HG02763 (cell line): ENCODE results near the gene GALNTL6.

ENCODE experiments used
- ATAC-seq: cut with Tn5 transposase; IDR thresholded peaks from one replicate; pipeline ENCODE4 v1.9.1; 2021; ENCODE audit warnings: mild to moderate bottlenecking, moderate library complexity; ENCODE audit not compliant: unreplicated experiment

Gene GALNTL6

DNA sequence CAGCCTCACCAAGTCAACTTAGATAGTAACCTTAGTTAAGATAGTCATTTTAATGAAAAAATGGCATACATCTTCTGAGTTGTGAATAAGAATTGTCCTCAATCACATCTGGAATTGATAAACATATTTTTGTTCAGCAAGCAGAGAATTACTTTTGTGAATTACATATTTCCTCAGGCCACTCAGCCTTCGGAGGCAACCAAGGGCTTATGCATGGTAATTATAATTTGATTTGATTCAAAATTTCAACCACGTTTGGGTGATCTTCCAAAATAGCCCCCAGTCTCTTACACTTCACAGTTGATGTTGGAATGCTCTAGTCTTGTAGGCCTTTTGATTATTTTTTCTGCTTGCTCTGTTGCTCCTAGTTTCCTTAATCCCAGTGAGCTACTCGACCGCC is 63.4 kb downstream of the GALNTL6 start:
- no peak for ATAC-seq

DNA sequence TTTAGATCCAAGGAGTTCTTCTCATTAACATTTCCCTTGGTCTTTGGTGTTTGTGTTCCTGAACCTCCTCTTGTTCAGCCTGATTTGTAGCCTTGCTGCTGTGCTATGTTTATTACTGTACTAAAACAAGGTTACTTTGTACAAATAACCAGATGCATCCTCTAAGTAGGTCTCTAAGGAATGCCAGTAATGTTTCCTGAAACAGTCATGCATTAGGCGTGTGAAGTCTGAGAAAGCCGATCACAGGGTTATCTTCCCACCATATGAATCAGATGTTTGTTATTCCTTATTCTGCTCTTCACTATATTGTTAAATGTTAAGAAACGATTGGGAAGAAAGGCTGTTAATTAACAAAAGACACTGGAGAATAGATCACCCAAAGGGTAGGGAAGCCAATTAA is 66.9 kb downstream of the GALNTL6 start:
- no peak for ATAC-seq

DNA sequence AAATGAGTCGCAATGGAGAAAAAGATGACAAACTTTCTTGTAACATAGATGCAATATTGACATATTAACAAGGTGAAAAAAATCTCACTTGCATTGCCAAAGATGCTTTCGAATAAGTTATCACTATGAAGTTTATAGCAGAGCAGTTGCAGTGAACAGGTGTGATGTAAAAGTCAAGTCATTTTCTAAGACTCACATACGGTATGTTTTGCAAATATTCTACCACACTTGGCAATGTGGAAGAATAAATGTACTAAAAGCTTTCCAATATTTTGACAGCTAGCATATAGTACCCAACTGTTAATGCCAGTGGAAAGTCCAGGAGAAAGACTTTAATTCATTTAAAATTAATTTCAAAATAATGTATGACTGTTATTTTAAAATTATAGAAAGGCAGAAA is 76.5 kb downstream of the GALNTL6 start:
- no peak for ATAC-seq

DNA sequence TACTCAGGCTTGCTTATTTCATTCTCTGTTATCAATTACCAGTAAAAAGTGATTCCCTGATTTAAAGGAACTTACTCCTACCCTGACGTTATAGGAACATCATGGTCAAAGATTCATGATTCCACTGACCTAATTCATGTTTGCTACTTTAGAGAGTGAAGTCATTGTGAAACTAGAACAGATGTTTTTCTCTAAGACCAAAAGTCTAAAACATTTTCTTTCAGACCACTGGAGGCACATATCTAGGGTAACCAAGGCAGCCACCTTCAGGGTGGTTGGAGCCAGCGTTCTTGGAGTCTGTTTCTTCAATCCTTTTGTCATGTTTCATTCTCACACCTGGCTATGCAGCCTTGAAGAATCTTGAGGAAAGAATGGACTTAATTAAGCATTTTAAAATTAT is 77.8 kb downstream of the GALNTL6 start:
- no peak for ATAC-seq

DNA sequence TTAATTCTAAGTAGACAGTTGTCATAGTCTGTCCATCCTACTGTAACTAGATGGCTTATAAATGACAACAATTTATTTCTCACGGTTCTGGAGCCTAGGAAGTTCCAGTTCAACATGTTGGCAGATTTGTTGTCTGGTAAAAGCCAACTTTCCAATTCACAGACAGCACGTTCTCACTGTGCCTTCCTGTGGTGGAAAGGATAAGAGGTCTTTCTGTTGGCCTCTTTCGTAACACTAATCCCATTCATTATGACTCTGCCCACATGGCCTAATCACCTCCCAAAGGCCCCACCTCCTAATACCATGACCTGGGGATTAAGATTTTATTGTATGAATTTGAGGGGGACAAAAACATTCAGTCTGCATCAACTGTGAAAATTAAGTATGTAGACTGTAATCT is 83.2 kb downstream of the GALNTL6 start:
- no peak for ATAC-seq

DNA sequence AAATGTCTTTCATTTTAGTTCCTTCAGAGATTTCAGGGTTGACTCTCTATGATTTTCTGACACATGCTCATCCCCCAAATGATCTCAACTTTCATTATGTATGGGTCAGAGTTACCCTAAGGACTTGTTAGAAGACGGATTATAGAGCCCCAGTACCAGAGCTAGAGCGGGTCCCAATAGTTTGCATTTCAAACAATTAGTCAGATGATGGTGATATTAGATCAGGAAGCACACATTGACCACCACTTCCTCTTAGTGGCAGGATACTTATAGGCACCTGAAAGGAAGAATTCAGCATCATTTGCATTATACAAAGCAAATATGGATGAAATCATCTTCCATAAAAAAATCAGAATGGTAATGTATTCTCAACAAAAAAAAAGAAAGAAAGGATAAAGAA is 106.1 kb downstream of the GALNTL6 start:
- no peak for ATAC-seq

DNA sequence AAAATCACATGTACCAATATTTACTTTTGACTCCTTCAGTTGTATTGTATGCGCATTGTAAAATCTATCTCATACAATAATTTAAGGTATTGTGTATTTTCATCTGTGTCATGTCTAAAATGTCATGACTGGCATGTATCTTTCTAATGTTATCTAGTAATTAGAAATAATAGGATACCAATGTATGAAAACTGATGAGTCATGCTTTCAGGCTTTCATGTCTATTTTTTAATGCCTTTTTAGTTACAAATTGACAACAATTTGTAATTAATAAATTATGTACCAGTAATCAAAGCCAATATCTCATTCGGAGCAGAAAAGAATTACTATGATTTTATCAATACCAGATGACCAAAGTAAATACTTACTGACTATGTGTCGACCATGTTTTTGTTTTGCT is 107.7 kb downstream of the GALNTL6 start:
- no peak for ATAC-seq

DNA sequence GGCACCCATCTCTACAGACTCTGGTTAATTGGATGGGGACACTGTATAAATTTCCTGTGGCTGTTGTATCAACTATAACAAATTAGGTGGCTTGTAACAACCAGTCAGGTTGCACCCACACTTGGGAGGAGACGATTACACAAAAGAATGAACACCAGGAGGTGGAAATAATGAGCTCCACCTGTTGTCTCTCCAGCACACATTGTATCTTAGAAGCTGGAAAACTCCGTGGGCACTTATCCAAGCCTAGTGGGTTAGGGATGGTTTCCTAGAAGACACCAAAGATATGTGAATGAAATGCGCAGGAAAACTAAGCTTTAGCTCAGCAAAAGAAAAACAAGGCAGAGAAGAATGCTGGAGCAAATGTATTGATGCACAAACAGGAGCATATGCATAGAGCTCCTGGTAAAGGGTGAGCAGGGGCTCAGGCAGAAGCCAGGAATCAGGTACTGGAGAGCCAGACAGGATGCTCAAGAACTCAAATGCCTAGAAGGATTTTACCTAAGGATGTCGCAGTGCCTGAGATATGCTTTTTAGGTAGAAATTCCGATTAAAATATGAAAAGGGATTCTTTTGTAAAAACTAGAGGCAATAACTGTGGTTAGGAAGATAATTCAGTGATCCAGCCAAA is 111.7 kb downstream of the GALNTL6 start:
- no peak for ATAC-seq

DNA sequence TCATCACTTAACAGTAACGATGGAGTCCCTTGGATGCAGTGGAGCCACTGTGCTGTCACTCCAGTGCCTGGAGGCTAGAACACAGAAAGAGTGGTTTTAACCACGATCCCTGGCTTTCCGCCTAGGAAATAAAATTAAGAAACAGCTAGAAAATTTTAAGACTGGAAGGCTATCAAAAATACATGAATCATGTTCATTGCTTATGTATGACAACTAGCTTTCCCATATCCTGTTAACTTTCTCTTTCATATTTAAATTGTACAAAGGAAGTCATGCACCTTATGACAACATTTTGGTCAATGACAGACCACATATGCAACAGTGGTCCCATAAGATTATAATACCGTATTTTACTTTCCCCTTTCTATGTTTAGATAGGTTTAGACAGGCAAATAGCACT is 115.1 kb downstream of the GALNTL6 start:
- ATAC-seq = no peak

DNA sequence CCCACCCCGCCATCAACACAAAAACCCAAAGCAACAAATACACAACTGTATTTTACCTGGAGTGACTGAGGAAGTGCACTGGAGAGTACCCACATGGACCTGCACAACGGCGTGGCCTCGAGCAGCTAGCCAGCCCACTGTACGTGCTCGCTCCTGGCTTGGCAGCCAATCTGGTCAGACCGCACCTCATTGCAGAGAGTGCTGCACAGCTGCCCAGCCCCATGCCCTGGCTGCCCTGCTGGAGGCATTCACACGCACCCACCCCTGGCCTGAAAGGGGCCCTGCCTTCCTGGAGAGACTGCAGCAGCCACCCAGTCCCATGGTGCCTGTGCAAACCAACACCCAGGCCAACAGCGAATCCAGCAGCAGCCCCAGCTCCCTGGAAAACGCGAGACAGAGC is 116.3 kb downstream of the GALNTL6 start:
- ATAC-seq = no peak

DNA sequence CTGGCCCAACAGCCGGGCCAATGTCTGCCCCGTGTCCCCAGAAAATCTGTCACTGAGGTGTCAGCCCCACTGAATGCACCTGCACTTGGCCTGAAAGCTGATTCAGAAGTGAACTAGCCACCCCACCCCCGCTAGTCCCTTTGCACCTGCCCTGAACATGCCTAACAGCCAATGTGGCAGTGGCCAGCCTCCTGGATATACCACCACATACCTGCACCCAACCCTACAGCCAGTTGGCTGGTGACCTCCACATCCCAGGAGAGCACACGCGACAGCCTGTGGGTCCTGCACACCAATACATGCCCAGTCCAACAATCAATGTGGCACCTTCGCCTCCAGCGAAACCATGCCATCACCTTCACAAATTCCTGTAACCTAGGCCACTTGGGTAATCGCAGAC is 116.7 kb downstream of the GALNTL6 start:
- ATAC-seq = no peak

DNA sequence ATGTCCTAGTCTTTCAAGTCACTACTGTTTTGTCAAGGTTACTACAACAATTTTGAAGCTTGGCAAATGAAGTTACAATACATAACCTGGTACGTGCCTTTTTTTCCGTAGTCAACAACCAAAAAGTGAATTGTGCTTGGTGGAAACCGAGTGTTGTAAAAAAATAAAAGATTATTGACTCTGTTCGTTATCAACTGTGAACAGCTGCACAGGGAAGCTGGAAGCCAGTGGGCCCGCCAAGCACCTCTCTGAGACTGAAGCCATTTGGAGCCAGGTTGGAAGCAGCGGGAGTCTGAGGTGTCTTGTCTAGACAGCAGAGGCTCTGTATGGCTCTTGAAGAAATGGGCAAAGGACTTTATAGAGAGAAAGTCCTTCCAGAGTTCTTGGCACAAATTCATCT is 119.0 kb downstream of the GALNTL6 start:
- ATAC-seq = no peak

DNA sequence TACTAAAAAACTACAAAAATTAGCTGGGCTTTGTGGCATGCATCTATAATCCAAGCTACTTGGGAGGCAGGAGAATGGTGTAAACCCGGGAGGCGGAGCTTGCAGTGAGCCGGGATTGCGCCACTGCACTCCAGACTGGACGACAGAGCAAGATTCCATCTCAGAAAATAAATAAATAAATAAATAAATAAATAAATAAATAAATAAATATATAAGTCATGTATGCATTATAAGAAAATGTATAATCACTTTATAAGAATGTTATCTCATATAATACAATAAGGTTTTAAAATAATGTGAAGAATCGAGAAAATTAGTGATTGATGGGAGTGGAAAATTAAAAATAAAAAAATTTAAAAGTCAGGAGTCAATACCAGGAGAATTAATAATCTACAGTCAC is 127.5 kb downstream of the GALNTL6 start:
- no peak for ATAC-seq

DNA sequence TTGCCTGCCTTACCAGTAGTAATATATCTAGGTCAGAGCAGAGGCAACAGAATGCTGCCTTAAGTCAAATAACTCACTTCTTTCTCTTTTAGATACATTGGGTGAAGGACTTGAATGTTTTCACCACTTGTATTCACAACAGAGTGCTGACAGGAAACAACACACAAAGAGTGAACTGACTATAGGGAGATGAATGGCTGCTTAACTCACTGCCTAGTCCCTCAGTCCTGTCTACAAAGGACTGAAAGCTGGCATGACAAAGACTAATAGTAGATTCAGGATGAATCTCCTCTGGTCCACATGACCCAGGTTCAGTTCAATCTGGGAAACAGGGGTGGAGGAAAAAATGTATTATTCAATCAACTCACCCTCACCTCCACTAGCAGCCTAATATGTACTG is 134.2 kb downstream of the GALNTL6 start:
- no peak for ATAC-seq

DNA sequence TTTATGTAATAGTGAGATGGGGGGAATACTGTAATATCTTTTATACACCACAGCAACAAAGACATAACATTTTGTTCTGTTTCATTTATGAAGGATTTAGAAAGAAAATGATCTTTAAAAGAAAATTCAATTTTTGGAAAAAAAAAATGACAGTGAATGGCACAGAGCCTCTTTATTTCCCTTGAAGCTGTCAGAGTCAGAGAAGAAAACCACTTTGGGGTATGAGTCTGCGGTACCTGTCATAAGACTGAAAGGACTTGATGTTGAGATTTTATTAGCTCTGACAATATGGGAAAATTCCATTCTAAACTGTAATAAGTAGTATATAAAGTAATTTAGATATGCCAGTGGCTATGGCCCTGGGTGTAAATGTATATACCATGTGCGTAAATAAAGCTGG is 134.8 kb downstream of the GALNTL6 start:
- ATAC-seq = no peak

DNA sequence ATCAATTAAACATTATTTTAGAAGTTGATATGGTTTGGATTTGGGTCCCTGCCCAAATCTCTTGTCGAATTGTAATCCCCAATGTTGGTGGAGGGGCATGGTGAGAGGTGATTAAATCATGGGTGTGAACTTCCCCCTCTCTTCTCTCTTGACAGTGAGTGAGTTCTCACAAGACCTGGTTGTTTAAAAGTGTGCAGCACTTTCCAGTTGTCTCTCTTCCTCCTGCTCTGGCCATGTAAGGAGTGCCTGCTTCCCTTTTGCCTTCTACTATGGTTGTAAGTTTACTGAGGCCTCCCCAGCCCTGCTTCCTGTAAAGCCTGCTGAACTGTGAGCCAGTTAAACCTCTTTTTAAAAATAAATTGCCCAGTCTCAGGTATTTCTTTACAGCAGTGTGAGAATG is 141.4 kb downstream of the GALNTL6 start:
- no peak for ATAC-seq

DNA sequence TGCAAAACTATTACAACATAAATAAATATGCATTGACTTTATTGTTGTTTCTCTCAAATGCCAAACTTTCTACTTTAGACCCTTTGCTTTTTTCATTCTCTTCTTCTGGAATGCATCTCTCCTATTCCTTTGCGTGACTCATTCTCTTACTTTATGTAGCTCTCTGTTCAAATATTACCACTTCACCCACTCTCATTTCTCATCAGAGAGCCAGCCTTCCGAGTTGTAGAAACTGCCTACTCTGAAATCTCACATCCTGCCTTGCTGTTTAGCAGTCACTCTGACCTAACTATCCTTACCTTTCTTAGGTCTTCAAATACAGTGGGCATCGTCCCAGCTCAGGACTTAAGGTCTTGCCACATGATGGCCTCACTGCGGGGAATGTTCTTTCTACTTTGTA is 143.5 kb downstream of the GALNTL6 start:
- ATAC-seq = no peak

DNA sequence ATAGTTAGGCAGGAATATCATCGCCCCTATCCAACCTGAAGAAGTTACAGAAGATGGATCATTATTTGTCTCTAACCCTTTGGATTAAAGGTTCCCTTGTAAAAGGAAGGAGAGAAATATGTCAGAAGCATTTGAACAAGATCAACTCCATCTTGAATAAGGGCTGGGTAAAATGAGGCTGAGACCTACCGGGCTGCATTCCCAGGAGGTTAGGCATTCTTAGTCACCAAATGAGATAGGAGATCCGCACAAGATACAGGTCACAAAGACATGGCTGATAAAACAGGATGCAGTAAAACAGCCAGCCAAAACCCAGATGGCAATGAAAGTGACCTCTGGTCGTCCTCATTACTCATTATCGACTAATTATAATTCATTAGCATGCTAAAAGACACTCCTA is 148.9 kb downstream of the GALNTL6 start:
- ATAC-seq = no peak

DNA sequence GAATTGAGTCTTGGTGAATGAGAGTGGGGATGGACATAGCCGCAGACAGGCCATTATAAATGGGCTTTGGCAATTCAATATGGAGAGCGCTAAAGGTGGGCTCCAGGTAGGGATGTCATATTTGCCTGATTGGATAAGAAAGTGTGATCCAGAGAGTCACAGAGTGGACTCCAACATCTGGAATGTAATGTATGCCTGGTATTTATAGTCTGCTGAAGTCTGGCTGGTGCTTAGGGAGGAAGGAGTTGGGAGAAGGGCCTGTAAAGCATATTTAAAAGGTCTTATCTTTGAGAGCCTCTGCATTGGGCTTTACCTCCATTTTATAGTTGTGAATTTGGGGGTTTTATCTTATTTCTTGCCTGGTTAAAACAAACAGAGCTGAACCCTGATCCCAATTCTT is 153.2 kb downstream of the GALNTL6 start:
- ATAC-seq = no peak

DNA sequence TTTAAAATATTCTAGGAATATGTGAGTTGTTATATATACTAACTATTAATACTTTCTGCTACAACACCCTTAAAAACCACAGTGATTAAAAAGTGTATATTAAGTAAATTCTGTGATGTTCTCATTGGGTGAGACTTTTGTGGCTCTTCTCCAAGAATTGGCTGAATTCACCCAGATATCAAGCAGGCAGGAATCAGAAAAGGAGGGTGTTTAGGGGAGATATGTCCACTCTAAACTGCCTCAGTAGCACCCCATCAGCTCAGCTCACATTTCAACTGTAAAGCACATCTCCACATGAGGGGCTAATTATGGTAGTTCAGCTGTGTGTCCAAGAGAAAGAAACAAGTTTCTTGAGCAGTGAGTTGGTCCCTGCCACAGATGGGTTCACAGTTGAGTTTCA is 165.0 kb downstream of the GALNTL6 start:
- ATAC-seq = no peak

DNA sequence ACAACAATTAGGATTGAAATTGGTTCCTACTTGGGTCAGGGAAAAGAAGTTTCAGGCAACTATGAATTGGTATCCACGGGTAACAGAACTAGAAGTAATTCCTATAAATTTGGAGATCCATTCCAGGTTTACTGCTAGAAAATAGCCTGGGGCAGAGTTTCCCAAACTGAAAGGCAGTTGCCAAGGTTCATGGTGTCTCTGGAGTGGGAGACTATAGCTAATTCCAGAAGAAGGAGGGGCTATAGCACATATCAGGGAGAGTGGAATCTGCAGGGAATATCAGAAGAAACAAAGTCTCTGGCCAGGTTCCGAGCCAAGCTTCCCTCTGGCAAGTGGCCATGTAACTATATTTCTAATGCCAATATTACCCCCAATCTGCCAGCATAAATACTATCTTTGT is 166.3 kb downstream of the GALNTL6 start:
- no peak for ATAC-seq

DNA sequence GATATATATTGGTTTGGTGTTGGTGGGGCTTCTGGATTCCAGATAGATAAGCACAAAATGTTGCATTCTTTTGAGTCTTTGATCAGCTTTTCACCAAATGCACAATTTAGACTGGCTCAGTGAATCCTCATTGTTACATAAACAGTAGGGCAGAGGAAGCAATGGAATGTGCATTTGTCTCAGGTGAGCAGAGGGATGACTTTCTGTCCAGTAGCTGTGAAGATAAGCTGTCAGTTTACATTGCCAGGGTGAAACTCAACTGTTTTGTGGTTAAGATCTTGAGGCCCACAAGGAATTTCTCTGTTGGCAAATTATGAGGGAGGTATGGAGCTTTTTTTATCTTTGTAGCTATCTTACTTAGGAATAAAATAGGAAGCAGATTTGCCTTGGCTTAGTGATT is 168.0 kb downstream of the GALNTL6 start:
- no peak for ATAC-seq

DNA sequence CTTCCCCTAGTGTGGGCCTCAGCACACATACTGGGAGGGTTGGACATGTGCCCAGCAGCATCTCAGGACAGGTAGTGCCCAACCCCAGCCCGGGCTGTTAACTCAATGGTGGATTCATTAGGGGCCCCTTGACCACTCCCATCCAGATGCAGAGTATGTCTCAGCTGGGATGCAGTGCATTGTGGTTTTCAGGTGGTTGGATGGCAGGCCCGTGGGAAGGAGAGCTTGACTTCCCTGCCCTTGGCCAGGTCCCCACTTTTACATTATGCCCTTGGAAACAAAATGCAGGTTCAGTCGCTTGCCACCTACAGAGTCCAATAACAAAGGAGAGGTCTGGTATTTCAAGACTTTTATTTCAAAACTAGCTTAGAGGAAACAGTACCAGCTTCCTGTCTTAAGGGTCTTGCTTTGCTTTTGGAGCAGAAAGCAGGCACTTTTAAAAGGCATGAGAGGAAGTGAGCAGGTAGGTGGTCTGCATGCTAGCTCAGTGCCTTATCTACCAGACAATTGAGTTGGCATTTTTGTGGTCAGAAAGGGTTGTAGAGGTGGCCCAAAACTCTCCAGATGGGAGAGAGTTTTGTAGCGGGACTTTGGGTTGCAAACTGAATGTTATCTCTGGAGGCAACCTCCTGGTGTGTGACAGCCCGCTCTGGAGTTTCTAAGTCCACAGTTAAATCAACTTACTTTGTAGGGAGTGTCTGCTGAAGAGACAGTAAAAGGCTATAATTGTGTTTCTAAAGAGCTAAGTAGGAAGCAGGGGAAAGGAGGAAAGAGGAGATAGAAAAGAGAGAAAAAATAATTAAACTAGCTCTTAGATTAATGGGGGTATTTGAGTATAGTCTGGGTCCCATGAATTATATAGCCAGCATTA is 171.0 kb downstream of the GALNTL6 start:
- no peak for ATAC-seq
